NB4 (cell line): Measurements from ENCODE around the gene CLPTM1L.

Source experiments
- DNase-seq: peaks from one replicate; pipeline ENCODE4 v3.0.0; 2010; ENCODE audit warnings: low read depth
- H3K4me3 ChIP-seq: one replicate; pipeline ENCODE4 v1.5.1; 2011; ENCODE audit warnings: mild to moderate bottlenecking, low read depth, low read length, moderate library complexity
- MYC ChIP-seq: IDR thresholded peaks from 2 replicates; pipeline ENCODE4 v1.6.1; 2011; ENCODE audit warnings: low read depth, low read length
- POLR2A ChIP-seq: IDR thresholded peaks from 2 replicates; pipeline ENCODE4 v1.6.1; 2011; ENCODE audit warnings: mild to moderate bottlenecking; ENCODE audit not compliant: insufficient read length; ENCODE audit errors: extremely low read depth
- TF ChIP-seq, protein P1 (sequence below): IDR thresholded peaks from 2 replicates; pipeline ENCODE4 v1.6.1; 2011; ENCODE audit warnings: low read depth, low read length
- TF ChIP-seq, protein P2 (sequence below): IDR thresholded peaks from one replicate; pipeline ENCODE4 v1.5.1; 2012; ENCODE audit warnings: low read depth, low read length

The CLPTM1L gene, protein sequence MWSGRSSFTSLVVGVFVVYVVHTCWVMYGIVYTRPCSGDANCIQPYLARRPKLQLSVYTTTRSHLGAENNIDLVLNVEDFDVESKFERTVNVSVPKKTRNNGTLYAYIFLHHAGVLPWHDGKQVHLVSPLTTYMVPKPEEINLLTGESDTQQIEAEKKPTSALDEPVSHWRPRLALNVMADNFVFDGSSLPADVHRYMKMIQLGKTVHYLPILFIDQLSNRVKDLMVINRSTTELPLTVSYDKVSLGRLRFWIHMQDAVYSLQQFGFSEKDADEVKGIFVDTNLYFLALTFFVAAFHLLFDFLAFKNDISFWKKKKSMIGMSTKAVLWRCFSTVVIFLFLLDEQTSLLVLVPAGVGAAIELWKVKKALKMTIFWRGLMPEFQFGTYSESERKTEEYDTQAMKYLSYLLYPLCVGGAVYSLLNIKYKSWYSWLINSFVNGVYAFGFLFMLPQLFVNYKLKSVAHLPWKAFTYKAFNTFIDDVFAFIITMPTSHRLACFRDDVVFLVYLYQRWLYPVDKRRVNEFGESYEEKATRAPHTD

DNA sequence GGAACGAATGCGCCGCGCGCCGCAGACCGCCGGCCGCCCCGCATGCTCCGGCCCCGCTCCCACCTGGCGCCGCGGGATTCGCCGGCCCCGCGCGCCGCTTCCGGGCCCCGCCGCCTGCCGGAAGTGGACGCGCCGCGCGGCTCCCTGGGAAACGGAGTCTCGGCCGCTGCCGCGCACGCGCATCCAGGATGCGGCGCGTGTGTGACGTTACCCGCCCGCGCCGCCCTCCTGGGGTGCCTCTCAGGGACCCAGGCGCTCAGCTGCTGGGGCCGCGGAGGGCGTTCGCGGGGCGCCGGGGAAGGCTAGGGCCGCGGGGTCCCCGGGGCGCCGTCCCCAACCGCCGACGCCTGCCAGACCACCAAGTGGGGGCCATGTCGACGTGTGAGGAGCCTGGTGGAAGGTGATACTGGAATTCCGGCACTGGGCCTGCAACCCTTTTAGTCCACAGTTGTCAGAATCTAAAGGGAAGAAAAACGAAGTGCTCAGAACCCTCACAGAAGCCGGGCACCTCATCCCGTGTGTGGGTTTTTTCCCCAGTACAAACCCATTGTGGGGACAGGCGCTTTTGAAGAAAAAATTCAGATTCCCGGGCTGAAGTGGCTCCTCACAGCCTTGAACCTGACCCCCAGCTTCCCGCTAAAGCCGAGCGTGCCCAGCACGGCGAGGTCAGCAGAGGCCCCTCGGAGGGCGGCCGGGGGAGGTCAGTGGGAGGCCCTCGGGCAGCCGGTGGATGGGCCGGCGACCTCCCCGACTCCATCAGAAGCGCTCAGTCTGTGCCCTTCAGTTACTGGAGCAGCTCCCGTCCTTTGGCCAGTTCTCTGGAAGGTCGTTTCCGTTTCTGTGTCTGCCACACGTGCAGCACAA lies at the start of gene CLPTM1L:
CLPTM1L (minus strand) TSS at position 125 of the 864 bp plus-strand sequence. CDS start 258 bp downstream, outside the sequence.
- peak; percentile 92 for DNase-seq
- peak within 1 kb of the TSS; percentile 94 for H3K4me3 ChIP-seq
- TF ChIP-seq, protein P1, sequence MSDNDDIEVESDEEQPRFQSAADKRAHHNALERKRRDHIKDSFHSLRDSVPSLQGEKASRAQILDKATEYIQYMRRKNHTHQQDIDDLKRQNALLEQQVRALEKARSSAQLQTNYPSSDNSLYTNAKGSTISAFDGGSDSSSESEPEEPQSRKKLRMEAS, result peak; percentile 80
- peak; percentile 63 for TF ChIP-seq MYC
- TF ChIP-seq POLR2A, result peak; percentile 78
- TF ChIP-seq, protein P2, sequence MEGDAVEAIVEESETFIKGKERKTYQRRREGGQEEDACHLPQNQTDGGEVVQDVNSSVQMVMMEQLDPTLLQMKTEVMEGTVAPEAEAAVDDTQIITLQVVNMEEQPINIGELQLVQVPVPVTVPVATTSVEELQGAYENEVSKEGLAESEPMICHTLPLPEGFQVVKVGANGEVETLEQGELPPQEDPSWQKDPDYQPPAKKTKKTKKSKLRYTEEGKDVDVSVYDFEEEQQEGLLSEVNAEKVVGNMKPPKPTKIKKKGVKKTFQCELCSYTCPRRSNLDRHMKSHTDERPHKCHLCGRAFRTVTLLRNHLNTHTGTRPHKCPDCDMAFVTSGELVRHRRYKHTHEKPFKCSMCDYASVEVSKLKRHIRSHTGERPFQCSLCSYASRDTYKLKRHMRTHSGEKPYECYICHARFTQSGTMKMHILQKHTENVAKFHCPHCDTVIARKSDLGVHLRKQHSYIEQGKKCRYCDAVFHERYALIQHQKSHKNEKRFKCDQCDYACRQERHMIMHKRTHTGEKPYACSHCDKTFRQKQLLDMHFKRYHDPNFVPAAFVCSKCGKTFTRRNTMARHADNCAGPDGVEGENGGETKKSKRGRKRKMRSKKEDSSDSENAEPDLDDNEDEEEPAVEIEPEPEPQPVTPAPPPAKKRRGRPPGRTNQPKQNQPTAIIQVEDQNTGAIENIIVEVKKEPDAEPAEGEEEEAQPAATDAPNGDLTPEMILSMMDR, result no peak

DNA sequence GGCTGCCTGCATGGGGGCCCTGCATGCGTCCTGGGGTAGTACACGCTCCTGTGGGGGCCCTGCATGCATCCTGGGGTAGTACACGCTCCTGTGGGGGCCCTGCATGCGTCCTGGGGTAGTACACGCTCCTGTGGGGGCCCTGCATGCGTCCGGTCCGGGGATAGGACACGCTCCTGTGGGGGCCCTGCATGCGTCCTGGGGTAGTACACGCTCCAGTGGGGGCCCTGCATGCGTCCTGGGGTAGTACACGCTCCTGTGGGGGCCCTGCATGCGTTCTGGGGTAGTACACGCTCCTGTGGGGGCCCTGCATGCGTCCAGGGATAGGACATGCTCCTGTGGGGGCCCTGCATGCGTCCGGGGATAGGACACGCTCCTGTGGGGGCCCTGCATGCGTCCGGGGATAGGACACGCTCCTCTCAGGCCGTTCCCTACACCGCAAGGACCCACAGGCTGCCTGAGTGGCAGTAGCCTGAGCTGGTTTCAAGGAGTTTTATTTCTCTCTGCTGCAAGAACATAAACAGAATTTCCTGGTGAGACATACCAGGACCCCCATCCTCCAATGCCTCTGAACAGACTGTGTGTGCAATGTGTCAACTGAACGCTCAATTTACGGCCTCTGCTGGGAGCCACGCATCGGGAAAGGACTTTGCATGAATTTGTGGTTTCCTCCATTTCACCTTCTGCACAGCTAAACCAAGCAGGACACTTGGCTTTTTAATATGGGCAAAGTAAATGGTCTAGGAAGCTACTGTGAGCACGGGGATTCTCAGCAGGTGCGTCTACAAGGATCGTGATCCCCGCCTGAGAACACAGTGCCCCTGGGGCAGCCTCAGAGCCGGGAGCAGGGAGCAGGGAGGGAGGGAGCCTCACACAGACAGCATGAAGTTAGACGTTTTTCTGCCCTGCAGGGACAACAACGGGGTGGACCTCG lies 48.9 kb upstream of the CLPTM1L start:
- no peak overlapping the region for H3K4me3 ChIP-seq
- DNase-seq, result no peak
- TF ChIP-seq MYC, result no peak
- TF ChIP-seq, protein P2, result no peak
- TF ChIP-seq, protein P1, result no peak
- no peak for TF ChIP-seq POLR2A

DNA sequence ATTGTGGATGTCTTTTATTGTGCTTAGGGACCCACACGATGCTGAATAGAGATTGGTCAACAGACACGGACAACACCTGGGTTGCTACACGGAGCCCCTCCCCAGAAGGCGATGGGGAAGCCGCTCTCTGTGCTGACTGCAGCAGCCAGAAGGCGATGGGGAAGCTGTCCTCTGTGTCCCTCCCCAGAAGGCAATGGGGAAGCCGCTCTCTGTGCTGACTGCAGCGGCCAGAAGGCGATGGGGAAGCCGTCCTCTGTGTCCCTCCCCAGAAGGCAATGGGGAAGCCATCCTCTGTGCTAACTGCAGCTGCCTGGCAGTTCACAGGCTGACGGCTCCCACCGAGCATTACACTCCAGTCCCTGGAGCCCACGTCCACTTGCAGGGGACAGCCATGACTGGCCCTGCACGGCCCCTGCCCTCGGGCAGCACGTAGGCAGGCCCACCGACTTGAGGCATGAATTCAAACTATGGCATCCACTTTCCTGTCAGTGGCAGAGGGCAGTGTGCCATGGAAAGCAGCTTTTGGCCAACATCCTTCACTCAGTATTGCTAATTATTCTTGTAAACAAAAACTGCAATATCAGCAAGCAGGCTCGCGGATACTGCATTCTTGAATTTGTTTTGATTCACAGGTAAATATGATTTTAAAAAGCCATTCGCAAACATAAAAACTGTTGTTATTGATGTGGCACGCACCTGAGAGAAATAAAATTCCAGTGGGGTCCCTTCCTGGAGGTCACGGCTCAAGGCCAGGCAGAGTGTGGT lies 48.1 kb upstream of the CLPTM1L start:
- no peak overlapping the region for H3K4me3 ChIP-seq
- peak; percentile 28 for DNase-seq
- TF ChIP-seq, protein P2, result no peak
- TF ChIP-seq MYC (no peak), POLR2A (no peak)
- TF ChIP-seq, protein P1, result no peak

DNA sequence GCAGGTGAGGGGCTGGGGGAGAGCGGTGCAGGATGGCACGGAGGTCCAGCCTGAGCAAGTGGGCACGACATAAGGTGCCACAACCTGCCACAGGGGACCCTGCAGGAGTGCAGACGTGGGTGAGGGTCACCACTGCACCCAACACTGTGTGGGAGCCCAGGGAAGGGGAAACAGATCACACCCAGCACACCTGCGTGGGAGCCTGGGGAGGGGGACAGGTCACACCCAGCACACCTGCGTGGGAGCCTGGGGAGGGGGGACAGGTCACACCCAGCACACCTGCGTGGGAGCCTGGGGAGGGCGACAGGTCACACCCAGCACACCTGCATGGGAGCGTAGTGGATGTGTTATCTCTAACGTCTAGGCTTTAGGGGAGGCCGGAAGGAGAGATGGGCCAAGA lies 47.4 kb upstream of the CLPTM1L start:
- H3K4me3 ChIP-seq, result no peak overlapping the region
- DNase-seq, result no peak
- TF ChIP-seq, protein P2, result no peak
- TF ChIP-seq, protein P1, result no peak
- no peak for TF ChIP-seq POLR2A
- TF ChIP-seq MYC, result no peak
